GM19238 (cell line): ENCODE measurements around the gene DYRK3.

ENCODE experiments used
- DNase-seq: peaks from one replicate; pipeline ENCODE4 v3.0.0; 2011; ENCODE audit warnings: low spot score; ENCODE audit not compliant: insufficient read length

Gene DYRK3

GRCh38 chr1:206660136-206660535 lies 24.8 kb downstream of the DYRK3 start:
- no peak for DNase-seq

GRCh38 chr1:206661161-206661820 lies 26.0 kb downstream of the DYRK3 start:
- no peak for DNase-seq

GRCh38 chr1:206662396-206663092 lies 27.2 kb downstream of the DYRK3 start:
- no peak for DNase-seq

DNA sequence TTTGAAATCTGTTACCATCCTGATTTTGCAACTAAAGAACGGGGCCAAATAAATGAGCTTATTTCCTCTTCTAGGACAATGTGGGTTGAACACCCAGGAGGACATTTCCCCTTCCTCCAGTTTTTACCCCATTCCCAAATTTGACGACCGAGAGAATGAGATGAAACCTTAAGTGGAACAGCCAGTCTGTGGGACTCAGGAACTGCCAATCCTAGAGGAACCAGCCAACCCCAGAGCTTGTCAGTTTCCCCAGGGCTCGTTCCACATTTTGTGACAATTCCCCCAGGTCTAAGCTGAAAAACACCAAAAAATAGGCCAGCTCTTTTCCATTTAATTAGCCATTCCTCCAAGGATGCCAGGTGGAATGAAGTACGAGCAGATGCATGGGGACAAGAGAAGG lies 28.0 kb downstream of the DYRK3 start:
- no peak for DNase-seq

DNA sequence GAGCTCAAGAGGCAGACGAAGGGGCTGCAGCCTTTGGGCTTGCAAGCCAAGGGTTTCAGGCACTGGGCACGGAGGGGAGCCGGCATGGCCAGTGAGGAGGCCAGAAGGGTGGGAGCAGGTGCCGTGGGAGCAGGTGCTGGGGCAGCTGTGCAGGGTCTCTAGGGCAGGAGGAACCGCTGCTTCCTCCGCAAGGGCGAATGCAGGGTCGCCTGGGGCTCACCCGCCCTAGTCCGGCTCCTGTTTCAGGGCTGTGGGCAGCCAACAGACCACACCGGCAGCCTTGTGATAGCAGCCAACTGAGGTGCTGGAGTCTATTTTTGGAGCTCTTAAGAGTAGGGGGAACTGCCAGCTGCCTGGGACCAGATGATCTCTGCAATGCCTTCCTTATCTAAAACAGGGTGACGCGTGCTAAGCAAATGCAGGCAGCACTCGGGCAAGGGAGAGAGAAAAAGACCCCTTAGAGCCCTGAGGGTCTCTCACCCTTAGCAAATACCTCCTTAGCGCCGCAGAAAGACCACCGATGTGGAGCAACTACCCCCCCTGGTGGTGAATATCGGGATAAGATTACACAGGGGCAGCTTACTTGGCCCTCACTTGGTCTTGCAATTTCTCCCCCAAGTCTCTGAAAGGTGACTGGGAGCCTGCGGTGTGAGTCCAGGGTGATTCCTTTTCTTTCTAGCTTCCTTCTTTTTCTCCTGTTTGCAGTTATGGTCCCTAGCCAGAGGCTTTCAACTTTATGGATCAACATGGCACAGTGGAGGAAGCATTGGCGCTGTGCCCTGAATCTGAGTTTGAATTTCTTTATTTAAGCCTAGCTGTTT lies 28.7 kb downstream of the DYRK3 start:
- peak; percentile 67 for DNase-seq

DNA sequence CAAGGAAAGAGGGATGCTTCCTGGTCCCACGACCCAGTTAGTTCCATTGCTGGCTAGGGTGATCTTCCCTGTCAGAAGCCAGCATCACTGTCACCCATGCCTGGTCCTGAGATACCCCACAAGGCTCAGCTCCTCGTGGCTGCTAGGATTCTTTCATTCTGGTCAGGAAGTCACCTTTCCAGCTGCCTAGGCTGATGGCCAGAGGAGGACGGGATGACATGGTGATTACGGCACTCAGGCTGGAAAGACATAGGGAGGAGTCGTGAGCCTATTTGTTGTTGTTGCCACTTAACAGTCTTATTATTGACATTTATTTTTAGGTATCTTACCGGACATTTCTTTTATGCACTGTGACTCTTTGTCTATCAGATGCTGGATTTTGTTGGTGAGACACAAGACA lies 29.4 kb downstream of the DYRK3 start:
- DNase-seq = no peak

DNA sequence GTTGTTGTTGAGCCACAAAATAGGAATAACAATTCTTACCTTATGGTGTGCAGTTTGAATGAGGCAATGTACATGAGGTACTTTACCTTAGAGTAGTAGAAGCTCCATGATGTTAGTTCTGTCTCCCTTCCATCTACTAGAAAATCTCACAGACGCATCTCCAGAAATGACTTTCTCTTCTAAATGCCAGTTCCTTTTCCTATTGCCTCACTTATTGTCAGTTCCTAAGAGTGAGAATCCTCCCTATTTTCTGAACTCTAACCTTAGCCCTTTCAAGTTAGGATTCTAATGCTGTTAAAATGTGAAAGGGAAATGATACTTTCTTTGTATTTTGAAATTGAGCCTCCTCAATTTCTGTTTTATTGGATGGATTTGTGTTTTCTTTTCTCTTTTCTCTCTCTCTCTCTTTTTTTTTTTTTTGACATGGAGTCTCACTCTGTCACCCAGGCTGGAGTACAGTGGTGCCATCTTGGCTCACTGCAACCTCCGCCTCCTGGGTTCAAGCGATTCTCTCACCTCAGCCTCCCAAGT lies 30.8 kb downstream of the DYRK3 start:
- no peak for DNase-seq

GRCh38 chr1:206666954-206667665 lies 31.8 kb downstream of the DYRK3 start:
- DNase-seq = no peak

DNA sequence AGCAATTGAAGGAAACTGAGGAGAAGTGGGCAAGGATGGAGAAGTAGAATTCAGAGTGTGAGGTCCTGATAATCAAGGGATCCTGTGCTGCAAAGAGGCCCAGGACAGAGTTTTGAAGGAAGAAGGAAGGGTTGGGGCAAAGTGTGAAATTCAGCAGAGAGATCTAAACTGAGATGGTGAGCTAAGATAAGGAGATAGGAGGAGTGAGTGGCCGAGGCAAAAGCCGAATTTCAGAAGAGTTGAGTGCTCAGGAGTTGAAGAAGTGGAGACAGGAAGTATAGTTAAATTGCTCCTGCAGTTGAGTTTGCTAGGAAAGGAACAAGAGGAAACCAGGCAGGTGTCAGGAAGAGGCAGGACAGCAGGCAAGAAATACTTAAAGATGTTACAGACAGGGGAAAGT lies 33.0 kb downstream of the DYRK3 start:
- no peak for DNase-seq

GRCh38 chr1:206668874-206669410 lies 33.6 kb downstream of the DYRK3 start:
- DNase-seq = no peak

- DNase-seq = no peak
Observed at GRCh38 chr1:206672011-206672688, 36.8 kb downstream of the DYRK3 start.

- no peak for DNase-seq
Observed at GRCh38 chr1:206672844-206673758, 37.8 kb downstream of the DYRK3 start.

- DNase-seq = no peak
Observed at GRCh38 chr1:206674236-206674635, 38.9 kb downstream of the DYRK3 start.

DNA sequence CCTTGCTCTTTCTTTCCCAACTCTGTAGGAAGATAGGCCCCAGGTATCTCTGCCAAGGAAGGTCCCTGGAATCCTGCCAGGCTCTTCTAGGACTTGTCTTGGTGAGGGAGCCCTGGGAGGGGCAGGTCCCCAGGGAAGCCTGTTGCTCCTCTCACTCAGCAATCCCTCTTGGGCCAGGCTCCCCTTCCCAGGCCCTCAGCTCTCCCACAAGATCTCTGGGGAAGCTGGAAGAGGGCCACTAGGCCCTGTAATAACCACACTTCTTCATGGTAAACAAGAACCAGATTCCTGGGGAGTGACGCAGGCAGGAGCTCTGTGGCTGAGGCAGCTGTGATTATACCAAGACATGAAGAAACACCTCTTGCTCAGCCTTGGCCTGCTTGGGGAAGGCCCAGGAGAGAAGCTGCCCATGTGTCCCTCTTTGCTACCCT lies 39.4 kb downstream of the DYRK3 start:
- DNase-seq = no peak

DNA sequence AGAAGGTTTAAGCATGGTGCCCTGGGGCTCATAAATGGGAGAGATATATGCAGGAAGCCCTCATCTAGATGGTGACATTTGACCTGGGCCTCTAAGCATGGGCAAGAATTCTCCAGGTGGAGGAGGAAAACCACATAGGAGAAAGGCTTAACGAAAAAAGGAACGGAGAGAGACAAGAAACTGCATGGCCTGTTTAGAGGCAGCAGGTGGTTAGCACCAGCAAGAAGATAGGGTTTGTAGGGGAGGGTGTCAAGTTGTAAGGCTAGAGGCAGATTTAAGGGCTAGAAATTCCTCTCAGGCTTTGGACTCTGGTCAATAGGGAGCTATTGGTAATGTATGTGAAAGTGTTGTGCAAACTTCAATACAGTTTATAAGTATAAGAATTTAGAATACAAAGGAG lies 41.2 kb downstream of the DYRK3 start:
- no peak for DNase-seq

GRCh38 chr1:206678490-206678889 lies 43.2 kb downstream of the DYRK3 start:
- DNase-seq = no peak

DNA sequence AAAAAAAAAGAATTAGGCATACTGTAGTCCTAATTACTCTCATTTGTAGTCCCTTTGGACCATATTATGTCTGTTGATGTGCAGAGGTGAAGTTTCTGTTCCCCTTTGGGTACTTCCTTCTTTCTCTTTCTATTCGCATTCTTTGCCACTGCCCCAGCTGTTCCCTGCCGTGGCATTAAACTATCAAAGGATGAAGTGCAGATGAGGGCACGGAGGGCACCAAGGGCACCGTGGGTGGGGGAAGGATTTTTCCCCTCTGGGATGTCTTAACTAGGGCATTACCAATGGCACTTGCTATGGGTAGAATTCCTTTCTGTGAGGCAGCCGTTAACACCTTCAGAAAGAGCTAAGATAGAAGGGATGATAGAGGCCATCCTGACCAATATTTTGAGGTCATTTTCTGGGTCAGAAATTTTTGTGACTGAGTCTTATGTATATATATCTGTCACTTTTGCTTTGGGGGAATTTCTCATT lies 44.4 kb downstream of the DYRK3 start:
- DNase-seq = peak; percentile 56

GRCh38 chr1:206680279-206680678 lies 44.9 kb downstream of the DYRK3 start:
- no peak for DNase-seq

- no peak for DNase-seq
Observed at GRCh38 chr1:206681359-206681758, 46.0 kb downstream of the DYRK3 start.
